Activated T-helper 1 cell treated with anti-CD3 and anti-CD28 coated beads, Interleukin-2, amount 50 U/mL, for 16 hours (primary cell): Measurements from ENCODE around the gene ANKRD44.

Experiments used
- DNase-seq, 2 donors: peaks; one replicate each; pipeline ENCODE4 v3.0.0-alpha.2; 2020; ENCODE audit warnings: low read depth in 1 of 2, low spot score in 1 of 2

Gene ANKRD44

GRCh38 chr2:197152451-197153228, 157.9 kb downstream of the ANKRD44 start:
- DNase-seq, result no peak

- no peak for DNase-seq
Measured at GRCh38 chr2:197149546-197149945, 161.0 kb downstream of the ANKRD44 start.

GRCh38 chr2:197148401-197148800, 162.2 kb downstream of the ANKRD44 start:
- no peak for DNase-seq

- DNase-seq, result no peak
Measured at GRCh38 chr2:197147942-197148341, 162.6 kb downstream of the ANKRD44 start.

- DNase-seq, result no peak
Measured at GRCh38 chr2:197146995-197147394, 163.6 kb downstream of the ANKRD44 start.

- DNase-seq, result no peak
Measured at GRCh38 chr2:197145471-197146056, 165.0 kb downstream of the ANKRD44 start.

GRCh38 chr2:197144183-197144582, 166.4 kb downstream of the ANKRD44 start:
- DNase-seq, result no peak

GRCh38 chr2:197141702-197142473, 168.7 kb downstream of the ANKRD44 start:
- DNase-seq, result no peak

GRCh38 chr2:197140045-197140444, 170.5 kb downstream of the ANKRD44 start:
- DNase-seq, result no peak

- DNase-seq, result no peak
Measured at GRCh38 chr2:197138506-197138905, 172.1 kb downstream of the ANKRD44 start.

GRCh38 chr2:197137826-197138477, 172.6 kb downstream of the ANKRD44 start:
- DNase-seq, result no peak

- no peak for DNase-seq
Measured at GRCh38 chr2:197137231-197137630, 173.3 kb downstream of the ANKRD44 start.

- DNase-seq, result no peak
Measured at GRCh38 chr2:197136452-197136851, 174.1 kb downstream of the ANKRD44 start.

GRCh38 chr2:197135806-197136205, 174.8 kb downstream of the ANKRD44 start:
- no peak for DNase-seq

- DNase-seq, result no peak
Measured at GRCh38 chr2:197134206-197134605, 176.4 kb downstream of the ANKRD44 start.

GRCh38 chr2:197131558-197131855, 179.1 kb downstream of the ANKRD44 start:
- no peak for DNase-seq

- DNase-seq, result no peak
Measured at GRCh38 chr2:197130318-197130717, 180.3 kb downstream of the ANKRD44 start.

- DNase-seq, result no peak
Measured at GRCh38 chr2:197128897-197129296, 181.7 kb downstream of the ANKRD44 start.

GRCh38 chr2:197128126-197128525, 182.5 kb downstream of the ANKRD44 start:
- no peak for DNase-seq

- no peak for DNase-seq
Measured at GRCh38 chr2:197126630-197127352, 183.8 kb downstream of the ANKRD44 start.
